ENCODE data around the gene TEX19.

Gene TEX19

DNA sequence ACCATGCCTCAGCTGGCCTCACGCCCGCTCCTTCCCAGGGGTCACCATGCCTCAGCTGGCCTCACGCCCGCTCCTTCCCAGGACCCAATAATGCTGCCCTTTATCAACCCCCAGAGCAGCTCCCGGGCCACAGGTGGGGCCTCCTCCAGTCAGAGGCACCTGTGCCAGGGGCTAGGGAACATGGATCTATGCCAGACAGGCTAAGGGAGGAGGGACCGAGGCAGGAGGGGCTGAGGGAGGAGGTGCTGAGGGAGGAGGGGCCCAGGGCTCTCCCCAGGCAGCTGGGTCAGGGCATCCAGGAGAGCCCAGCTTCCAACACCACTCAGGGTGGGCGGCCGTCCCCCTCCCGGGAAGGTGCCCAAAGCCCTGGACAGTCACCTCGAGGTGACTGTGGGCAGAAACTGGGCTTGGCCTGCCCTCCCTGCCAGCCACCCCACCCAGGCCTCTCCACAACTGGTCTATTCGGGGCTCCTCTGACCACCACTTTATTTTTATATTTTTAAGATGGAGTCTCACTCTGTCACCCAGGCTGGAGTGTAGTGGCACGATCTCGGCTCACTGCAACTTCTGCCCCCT lies 31.9 kb downstream of the TEX19 start:
- DNase-seq (ENCODE audit: low read depth) = no peak

DNA sequence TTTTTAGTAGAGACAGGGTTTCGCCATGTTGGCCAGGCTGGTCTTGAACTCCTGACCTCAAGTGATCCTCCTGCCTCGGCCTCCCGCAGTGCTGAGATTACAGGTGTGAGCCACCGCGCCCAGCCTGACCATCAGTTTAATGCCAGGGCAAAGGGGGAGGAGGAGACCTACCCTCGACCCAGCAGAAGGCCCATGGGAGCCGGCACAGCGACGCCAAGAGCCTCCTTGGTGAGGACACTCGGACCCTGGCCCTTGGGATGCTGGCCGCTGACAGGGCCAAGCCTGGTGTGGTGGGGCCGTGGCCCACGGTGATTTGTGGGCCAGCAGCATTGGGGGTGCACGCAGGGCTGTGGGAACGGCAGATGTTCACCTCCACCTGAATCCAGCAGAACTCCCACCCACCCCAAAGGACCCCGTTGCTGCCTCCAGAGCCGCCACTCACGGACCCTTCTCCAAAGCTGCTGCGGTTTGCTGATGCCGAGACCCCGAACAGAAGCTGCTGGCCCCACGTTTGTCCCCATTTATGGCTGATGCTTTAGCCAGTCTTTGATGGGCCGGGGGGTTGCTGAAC lies 32.5 kb downstream of the TEX19 start:
- no peak for DNase-seq (ENCODE audit: low read depth)

GRCh38 chr17:82392209-82392920 lies 33.3 kb downstream of the TEX19 start:
- DNase-seq (ENCODE audit: low read depth) = no peak

GRCh38 chr17:82392941-82393340 lies 33.9 kb downstream of the TEX19 start:
- DNase-seq (ENCODE audit: low read depth) = no peak

DNA sequence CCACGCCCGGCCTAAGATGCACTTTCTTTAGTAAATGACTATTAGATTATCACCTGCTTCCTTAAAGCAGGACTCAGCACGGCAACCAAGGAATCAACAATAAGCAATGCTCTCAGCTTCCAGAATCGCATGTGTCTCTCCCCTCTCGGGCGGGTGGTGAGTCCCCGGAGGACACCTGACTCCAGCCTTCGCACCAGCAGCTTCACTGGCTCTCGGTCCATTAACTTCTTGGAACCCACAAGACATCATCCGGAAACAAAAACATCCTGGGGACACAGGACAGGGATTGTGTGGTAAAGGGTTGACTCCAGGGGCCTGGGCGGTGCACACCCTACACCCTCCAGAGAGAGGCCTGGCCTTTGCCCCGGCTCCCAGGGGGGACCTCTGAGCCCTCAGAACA lies 35.2 kb downstream of the TEX19 start:
- DNase-seq (ENCODE audit: low read depth) = no peak

- no peak for DNase-seq (ENCODE audit: low read depth)
Observed at GRCh38 chr17:82396601-82397435, 37.8 kb downstream of the TEX19 start.

GRCh38 chr17:82397449-82398335 lies 38.6 kb downstream of the TEX19 start:
- DNase-seq (ENCODE audit: low read depth) = no peak

DNA sequence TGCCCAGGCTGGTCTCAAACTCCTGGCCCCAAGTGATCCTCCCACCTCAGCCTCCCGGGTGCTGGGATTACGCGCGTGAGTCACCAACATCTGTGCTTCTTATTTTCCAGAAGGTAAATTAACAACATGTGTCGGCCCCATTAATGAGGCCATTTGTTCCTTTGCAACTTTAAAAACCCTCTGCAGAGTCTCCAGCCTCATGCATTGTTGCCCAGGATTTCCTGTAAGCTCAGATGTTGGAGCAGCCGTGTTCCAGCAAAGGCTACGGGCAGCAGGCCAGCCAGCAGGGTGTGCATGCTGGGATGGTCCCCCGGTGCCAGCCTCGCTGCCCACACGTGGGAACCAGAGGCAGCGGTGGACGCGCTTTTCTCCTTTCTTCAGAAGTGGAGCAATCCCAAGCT lies 40.0 kb downstream of the TEX19 start:
- no peak for DNase-seq (ENCODE audit: low read depth)

GRCh38 chr17:82399601-82400101 lies 40.6 kb downstream of the TEX19 start:
- DNase-seq (ENCODE audit: low read depth) = no peak

- DNase-seq (ENCODE audit: low read depth) = no peak
Observed at GRCh38 chr17:82400206-82400605, 41.2 kb downstream of the TEX19 start.

GRCh38 chr17:82400830-82401229 lies 41.8 kb downstream of the TEX19 start:
- no peak for DNase-seq (ENCODE audit: low read depth)

- DNase-seq (ENCODE audit: low read depth) = no peak
Observed at GRCh38 chr17:82402865-82403264, 43.8 kb downstream of the TEX19 start.

DNA sequence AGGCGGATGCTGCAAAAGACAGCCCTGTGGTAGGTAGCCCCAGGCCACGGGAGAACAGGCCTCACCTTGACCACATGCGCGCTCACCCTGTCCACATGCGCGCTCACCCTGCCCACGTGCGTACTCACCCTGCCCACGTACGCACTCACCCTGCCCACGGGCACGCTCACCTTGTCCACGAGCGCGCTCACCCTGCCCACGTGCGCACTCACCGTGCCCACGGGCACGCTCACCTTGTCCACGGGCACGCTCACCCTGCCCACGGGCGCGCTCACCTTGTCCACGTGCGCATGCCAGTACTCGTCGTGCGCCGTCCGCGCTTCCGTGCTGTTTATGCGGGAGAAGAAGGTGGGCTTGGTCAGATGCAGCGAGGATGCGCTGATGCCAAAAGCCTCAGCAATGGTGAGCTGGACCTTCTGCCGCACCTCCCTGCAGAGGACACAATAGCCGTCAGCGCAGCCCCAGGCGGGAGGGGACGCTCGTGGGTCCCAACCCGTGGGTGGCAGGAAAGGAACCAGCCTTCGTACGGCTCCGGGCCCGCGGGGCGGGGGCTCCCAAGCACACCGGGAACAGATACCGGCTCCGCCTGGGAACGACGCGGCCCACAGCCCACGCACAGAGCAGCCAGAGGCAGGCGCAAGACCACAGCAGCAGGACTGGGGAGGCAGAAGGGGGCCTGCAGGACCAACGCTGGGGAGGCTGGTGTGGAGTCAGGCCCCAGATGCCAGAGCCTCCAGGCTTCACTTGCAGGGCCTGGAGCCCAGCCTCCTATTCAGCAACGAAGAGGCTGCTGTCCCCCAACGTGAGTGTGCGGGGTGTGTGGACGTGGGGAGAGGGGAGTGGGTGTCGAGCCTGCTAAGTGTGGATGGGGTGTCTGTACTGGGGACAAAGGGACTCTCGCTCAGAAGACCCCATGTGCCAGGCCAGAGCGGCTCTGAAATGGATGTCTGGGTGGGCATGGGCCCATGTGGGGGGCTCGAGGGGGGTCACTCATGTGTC lies 44.9 kb downstream of the TEX19 start:
- DNase-seq (ENCODE audit: low read depth) = no peak

DNA sequence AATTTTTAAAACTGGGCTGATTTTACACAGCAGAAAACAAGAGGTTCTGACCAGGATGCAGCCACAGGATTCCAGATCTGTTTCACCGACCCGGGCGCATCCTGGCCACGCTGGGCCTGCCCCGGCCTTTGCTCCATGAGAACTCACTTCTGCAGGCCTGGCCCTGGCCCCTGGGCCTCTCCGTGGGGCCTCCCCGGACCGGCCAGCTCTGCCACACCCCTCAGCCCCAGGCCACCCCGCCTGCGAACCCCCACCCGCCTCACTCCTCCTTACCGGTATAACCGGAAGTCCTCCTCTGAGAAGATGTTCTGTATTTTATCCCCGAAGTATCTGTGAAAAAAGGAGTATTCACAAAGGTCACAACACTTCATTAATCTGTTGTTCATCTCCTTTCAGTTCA lies 46.0 kb downstream of the TEX19 start:
- DNase-seq (ENCODE audit: low read depth) = no peak

DNA sequence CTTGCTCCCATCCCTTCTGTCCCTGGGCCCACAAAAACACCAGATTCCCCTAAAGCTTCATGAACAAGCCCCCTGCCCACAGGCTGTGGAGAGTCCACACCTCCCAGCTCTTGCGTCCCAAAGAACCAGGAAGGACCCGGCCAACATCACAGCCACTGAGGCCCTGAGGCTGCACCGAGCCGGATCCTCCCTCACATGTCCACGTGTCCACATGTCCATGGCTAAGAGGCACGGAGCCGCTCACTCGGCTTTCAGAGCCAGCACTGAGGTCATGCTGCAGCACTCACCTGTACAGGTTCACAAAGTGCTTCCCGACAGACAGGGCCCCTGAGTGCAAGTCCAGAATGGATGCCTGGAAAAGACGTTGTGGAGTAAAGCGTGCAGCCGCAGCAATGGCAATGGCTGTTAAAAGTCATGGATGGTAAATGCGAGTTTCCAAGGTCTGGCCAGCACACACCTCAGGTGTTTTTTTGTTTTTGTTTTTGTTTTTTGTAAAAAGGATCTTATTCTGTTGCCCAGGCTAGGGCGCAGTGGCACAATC lies 47.2 kb downstream of the TEX19 start:
- DNase-seq (ENCODE audit: low read depth) = no peak

- DNase-seq (ENCODE audit: low read depth) = no peak
Observed at GRCh38 chr17:82407255-82407654, 48.2 kb downstream of the TEX19 start.

GRCh38 chr17:82408288-82408937 lies 49.4 kb downstream of the TEX19 start:
- no peak for DNase-seq (ENCODE audit: low read depth)

GRCh38 chr17:82408938-82409318 lies 49.9 kb downstream of the TEX19 start:
- no peak for DNase-seq (ENCODE audit: low read depth)

- DNase-seq (ENCODE audit: low read depth) = no peak
Observed at GRCh38 chr17:82410014-82410716, 51.1 kb downstream of the TEX19 start.
